DMS 273 treated with DMSO at 0.1 percent for 48 hours (cell line): ENCODE results near the gene GRB2.
"Not testable (repeated sequence)": the region's sequence is repeated elsewhere in the genome, so short reads cannot be mapped to it uniquely, and the experiment has no call there.

Experiments
- DNase-seq: peaks from one replicate; lab custom pipeline; 2025; lab: John Stamatoyannopoulos, UW

Gene GRB2

DNA sequence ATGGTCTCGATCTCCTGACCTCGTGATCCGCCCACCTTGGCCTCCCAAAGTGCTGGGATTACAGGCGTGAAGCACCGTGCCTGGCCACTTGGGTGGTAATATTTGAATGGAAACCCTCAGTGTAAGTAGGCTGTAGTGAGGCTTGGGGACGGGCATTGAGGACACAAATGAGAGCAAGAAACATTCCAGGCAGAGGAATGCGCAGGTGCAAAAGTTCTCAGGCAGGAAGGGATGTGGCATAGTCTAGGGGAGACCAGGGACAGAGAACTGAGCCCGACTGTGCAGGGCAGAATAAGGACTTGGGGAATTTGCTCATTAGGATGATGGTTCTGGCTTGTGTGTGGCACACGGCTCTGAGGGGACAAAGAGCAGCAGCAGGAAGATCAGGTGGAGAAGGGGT lies 54.8 kb downstream of the GRB2 start:
- DNase-seq, result no peak

DNA sequence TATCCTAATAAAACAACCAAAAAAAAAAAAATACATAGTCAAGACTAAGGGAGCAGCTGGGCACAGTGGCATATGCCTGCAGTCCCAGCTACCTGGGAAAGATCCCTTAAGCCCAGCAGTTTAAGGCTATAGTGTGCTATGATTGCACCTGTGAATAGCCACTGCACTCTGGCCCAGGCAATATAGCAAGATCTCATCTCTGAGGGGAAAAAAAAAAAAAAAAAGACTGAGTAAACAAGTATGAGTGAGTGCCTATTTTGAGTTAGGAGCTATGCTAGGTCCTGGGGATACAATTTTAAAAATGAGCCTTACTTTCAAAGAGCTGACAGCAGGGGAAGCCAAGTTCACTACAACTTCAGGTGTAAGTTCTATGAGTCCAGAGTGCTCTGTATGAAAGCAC lies 55.4 kb downstream of the GRB2 start:
- no peak for DNase-seq

DNA sequence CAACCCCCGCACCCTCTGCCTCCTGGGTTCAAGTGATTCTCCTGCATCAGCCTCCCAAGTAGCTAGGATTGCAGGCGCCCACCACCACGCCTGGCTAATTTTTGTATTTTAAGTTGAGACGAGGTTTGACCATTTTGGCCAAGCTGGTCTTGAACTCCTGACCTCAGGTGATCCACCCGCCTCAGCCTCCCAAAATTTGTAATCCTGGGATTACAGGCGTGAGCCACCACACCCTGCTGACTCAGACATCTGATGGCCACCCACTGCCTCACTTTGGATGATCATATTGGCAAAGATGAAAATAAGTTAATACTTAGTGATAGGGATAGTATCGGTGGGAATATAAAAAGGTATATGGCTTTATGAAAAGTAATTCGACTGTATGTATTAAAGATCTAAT lies 55.9 kb downstream of the GRB2 start:
- DNase-seq, result no peak

DNA sequence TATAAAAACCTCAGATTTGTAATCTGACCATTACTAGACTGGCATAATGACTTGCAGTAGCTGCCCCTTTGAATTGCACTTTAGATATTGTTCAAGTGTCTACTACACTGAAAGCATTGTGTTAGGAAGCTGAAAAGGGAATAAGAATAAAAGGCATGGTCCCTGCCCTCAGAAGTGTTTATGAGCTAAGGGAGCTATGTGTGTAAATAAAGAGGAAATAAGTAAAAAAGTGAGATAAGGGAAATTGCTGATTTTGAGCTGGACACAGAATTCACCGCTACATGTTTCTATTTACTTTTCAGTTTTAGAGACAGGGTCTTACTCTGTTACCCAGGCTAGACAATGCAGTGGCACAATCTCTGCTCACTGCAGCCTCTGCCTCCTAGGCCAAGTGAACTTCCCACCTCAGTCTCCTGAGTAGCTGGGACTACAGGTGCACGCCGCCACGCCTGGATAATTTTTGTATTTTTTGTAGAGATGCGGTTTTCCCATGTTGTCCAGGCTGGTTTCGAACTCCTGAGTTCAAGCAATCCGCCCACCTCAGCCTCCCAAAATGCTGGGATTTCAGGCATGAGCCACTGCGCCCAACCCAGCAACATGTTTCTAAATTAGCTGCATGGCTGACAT lies 57.0 kb downstream of the GRB2 start:
- no peak for DNase-seq

DNA sequence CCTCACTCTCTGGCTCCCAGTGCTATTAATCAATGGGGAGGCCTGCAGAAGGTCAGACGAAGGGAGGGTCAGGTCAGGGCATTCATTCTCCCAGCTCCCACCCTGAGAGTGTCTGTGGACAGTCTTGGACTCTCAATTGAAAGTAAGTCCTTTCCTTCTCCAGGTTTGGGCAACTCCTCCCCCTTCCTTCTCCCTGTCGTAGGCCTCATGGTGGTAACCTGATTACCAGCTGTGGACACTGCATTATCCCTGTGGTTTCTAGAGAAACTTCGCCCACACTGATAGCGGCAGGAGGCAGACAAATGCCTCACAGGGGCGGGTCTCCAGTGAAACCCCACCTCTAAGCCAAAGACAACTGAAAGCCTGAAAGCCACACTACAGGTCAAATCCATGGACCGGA lies 58.6 kb downstream of the GRB2 start:
- no peak for DNase-seq

DNA sequence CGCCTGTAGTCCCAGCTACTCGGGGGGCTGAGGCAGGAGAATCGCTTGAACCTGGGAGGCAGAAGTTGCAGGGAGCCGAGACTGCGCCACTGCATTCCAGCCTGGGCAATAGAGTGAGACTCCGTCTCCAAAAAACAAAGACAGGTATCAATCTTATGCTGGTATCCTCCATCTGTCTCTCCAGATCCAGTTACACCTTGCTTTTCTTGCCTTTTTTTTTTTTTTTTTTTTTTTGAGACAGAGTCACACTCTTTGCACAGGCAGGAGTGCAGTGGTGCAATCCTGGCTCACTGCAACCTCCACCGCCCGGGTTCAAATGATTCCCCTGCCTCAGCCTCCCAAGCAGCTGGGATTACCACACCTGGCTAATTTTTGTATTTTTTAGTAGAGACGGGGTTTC lies 59.1 kb downstream of the GRB2 start:
- DNase-seq, result not testable (repeated sequence)

DNA sequence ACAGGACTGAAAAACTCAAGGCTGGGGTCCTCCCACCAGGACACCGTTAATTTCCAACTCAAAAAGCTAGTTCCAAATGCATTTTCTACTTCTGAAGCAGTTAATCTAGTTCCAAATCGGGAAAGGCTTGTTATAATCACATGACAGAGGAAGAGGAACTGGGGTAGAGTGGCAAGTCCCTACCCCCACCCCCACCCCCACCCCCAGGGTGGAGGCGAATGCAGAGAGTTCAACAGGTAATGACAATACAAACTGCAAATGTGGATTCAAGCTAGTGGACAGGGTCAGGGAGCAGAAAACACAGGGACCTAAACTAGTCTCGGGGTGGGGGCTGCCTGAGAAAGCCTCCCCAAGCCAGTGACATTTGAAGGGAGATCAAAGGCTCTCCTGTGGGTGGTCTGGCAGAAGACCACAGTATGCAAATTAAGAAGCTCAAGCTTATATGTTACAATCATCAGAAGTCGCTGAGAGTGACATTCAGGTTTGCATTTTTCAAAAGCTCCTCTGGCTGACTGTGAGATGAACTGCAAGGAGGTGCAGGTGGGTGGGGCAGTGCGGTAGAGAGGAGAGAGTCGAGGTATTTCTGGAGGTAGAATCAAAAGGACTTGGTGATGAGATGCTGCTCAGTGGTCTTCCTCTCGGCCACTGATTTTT lies 59.8 kb downstream of the GRB2 start:
- DNase-seq, result no peak

DNA sequence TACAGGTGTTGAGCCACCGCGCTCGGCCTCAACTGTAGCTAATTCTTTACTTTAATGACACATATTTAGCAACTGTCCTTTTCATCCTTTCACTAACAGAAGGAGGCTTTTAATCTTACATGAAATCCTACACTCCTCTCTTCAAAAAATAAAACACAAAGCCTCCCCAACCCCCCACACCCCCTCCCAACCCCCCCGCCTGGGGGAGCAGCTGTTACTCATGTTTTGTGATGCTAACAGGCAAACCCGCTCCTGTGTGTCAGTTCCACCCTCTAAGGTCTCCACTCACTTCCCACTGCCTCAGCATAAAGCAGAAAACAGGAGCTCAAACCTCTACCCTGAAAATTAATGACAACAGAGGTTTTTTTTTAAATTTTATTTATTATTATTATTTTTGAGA lies 60.8 kb downstream of the GRB2 start:
- no peak for DNase-seq

DNA sequence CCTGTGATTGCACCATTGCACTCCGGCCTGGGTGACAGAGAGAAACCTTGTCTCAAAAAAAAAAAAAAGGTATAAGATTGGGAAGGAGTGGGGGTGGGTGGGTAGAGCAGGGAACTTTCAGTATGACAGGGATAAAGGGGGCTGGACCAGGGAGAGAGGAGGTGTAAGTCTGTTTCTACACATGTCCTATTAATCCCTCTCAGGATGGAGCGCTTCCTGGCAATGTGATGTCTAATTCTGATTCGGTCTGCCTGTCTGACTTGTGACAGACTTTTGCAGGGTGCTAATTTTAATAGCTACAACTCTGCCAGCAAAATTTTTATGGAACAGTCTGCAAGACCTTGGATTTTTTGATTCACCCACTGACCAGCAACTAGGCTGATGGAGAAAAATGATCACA lies 62.5 kb downstream of the GRB2 start:
- no peak for DNase-seq

DNA sequence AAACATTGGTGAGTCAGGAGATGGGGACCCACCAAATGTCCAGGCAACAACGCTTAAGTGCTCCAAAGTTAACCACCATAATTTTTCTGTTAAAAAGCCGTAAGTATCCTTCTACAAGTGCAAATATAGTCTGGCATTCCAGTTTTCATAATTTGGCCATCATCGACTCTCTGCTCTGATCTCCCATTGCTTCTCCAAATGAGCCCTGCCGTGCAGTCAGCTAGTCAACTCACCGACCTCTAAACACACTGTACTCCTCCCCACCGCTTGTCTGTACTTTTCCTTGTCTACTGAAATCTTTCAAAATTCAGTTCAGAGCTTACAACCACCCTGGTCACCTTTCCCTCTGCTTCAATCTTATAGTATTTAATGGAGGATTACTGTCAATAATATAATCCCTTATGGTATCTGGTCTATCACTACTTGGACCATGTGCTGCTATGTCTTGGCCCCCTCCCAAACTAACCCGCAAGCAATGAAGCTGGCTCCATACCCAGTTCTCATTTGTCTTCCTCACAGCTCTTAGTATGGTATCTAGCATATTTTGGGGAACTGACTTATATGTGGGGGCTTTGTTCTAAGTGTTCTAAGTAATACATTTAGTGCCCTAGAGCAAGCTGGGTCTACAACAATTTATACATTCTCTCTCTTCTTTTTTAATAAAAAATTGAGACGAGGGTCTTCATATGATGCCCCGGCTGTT lies 63.5 kb downstream of the GRB2 start:
- DNase-seq, result no peak

DNA sequence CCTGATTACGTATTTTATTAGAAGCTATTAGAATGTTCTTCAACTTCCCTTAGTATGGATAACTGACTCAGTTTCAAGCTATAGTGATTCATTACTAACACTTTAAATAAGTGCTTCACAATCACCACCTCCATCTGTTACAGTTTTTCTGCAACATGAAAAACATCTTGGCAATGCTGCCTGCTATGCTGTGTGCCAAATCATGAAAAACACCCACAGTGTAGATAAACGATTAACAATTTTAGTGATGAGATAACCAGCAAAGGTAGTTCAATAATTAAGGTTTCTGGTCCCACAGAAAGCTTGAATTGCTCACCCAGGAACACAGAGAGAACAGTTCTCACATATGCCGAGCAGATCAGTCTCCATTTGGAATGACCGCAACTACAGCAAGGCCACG lies 64.8 kb downstream of the GRB2 start:
- DNase-seq, result peak; percentile 58

DNA sequence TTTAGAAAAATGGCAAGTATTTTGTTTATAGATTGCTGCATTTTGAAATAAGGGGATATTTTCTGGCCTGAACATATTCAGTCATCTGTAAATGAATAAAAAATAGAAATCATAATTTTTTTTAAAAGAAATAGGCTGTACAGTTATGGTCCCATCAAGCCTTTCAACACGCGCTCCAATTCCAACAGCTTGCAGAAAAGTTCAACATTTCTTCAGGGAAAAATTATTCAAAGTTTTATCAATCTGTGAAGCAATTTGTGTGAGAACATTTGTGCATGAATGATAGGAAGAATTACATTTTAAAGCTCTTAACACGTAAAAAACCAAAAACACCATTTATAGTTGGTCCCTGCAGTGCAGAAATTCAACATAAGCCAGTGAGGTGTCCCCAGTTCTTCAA lies 65.5 kb downstream of the GRB2 start:
- no peak for DNase-seq

DNA sequence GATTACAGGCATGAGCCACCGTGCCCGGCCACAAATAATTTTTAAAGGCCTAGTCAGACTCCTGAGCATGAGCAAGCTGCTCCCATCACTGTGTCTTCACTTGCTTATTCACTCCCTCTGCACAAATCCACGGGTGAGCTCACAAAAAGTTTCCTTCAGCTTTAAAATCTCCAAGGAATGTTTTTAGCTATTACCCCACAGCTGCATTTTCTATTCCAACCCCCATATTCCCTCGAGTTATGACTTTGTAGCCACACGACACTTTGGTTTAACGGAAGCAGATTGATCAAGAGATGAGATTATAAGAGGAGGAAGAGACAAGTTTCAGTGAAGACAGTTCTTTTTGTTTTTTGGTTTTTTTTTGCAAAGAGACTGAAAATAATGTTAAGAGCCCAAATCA lies 67.1 kb downstream of the GRB2 start:
- DNase-seq, result no peak

DNA sequence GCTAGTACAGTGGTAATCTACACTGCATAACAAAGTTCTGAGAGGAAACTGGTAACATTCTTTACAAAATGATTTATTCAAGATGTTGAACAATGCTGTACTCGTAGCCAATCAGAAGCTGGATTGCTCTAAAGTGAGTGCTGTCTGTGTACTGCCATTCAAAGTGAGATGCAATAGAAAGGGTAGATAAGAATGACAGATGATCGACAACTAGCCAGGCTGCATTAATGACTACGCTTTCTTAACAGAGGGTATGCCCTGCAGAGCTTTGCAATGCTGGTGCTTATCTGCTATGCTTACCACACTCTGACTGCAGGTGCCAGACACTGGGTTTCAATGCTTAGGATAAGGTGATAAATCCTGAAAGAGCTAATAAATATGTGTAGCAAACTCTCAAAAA lies 70.2 kb downstream of the GRB2 start:
- DNase-seq, result no peak

DNA sequence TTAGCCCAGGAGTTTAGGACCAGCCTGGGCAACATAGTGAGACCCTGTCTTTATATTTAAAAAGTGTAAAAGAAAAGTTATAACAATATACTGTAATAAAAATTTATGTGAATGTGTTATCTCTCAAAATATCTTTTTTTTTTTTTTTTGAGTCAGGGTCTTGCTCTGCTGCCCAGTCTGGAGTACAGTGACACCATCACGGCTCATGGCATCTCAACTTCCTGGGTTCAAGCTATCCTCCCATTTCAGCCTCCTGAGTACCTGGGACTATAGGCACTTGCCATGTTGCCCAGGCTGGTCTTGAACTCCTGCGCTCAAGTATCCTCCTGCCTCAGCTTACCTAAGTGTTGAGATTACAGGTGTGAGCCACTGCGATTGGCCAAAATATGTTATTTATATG lies 70.8 kb downstream of the GRB2 start:
- DNase-seq, result no peak

DNA sequence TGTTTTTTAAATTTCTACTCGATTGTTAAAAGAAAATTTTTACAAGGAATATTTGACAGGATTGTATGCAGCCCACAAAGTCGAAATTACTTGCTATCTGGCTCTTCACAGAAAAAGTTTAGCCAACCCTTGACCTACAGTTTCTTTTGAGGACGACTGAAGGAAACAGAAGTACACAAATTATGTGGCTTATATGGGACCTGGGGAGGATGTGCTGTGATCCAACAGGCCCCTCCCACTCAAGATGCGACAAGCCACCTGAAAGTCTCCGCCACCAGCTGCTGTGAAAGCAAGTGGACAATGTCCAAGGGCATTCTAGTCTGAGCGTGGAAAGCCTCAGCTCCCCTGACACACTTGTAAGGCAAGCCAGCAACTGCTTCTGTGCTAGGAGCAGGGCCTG lies 73.8 kb downstream of the GRB2 start:
- no peak for DNase-seq

DNA sequence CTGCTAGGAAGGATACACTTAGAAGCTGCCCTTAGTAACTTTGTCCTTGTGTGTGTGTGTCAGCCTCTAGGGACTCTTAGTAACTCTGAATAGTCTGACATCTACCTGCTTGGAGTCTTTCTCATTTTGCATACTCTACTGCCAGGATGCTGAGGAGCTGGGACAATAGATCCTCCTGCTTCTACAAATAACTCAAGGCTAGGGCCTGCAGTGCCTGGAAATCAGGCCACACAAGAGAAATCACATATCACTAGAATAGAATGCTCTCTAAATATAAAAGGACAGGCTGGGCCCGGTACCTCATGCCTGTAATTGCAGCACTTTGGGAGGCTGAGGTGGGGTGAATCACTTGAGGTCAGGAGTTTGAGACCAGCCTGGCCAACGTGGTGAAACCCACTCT lies 77.7 kb downstream of the GRB2 start:
- DNase-seq, result no peak

DNA sequence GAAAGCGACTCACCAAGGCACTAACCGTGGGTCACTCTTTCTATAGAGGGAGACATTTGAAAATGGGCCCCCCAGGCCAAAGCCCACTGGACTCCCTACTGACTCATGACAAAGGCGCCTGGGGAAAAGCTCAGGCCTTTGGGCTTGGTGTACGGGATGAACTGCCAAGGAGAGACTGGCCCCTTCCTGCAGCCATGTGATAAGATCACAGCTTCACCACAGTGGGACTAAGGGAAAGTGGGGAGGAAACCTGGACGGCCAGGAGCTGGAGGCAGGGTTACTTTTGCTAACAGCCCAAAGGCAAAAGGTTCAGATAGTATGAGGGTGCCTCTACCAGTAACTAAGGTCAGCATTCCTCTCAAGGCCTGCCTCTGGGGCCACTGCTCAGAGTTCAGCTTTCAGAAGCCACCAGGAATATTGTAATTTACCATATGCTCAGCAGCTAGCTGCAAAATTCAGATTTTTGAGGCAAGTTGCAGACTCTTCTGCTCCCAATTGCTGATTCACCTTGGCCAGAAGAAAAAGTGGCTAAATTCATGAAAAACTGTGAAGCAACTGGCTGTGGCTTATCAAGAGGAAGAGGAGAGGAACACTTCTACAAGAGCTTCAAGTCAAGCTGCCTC lies 79.1 kb downstream of the GRB2 start:
- no peak for DNase-seq

DNA sequence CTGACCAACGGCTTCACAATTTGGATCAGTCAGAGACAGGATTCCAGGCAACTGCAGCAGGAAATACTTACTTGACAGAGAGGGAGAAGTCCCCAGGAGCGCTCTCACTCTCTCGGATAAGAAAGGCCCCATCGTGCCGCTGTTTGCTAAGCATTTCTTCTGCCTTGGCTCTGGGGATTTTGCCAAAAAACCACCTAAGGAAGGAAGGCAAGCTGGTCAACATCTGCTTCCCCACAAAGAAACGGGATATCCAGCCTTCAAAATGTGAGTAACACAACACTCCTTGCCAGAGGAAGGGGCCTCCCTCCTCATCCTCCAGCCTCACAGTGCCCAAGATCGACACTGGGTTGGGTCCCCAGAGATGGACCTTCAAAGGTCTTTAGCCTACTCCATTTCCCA lies 79.7 kb downstream of the GRB2 start:
- DNase-seq, result peak; percentile 90

DNA sequence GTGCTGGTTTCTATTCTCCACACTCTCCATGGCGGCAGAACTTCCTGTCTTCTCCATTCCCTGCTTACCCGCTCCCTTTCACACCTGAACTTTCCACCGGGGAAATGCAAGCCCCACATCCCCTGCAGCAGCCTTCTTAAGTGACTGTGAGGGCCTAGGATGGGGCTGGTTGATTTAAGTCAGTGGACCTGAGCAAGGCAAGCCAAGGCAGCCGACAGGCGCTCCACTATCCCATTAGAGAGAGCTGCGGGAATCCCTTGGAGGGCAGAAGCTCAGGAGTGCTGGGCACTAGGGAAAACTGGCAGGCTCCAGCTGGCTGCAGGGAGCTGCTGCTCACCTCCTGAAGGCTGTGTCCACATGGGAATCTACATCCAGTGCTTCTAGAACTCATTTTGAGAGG lies 80.1 kb downstream of the GRB2 start:
- DNase-seq, result no peak

DNA sequence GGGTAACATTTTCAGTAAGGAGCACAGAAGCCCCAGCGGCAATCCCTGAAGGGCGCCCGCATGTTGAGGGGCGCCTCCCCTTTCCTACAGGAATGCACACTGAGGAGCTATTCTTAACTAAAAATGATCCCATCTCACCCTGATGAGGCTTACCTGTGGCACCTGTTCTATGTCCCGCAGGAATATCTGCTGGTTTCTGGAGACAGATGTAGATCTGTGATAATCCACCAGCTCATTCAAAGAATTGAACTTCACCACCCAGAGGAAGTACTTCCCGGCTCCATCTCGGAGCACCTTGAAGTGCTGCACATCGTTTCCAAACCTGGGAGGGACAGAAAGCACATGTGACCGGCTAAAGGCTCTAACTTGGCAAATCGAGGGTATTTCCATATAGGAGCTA lies 84.0 kb downstream of the GRB2 start:
- no peak for DNase-seq

DNA sequence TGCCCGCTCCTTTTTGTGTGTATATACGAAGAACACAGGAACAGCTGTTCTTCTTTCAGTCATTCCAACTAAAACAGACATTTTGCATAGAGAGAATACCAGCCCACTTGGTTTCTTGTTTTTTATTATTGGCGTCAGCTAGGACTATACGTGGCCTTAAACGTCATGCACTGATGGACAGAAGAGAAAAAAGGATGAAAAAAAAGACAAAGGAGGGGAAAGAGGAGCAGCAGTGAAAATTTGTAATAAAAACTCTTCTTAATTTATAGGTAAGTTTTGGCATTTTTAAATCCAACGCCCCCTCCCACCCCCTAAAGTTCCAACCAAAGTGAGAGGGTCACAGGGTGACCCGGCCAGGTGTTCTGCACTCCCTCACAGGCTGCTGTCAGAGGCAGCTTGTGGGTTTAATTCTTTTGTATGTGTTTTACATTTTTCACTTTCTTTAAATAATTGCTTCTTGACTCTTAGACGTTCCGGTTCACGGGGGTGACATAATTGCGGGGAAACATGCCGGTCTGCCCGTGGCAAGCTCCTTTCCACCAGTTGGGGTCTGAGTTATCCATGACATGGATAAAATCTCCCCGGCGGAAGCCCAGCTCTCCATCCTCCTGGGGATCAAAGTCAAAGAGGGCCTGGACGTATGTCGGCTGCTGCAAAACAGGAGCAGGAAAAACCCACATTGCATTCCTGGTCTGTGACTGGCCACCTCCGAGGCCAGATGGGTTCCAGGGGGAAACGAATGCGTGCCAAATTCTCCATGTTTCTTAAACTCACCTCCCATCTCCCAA lies 85.4 kb downstream of the GRB2 start:
- no peak for DNase-seq
